Erythroblast (primary cell): ENCODE measurements around the gene TBL2.
A peak's percentile ranks its signal among the peaks of the same experiment; 100 is the strongest.

ENCODE experiments used
- DNase-seq, 2 experiments: peaks; one replicate each; lab custom pipeline; 2025; lab: John Stamatoyannopoulos, UW
- GATA1 ChIP-seq: IDR thresholded peaks from 2 replicates; pipeline ENCODE4 v1.6.1; 2011; ENCODE audit warnings: low read depth, mild to moderate bottlenecking, control low read depth, low read length, moderate library complexity
- POLR2A ChIP-seq: IDR thresholded peaks from 2 replicates; pipeline ENCODE4 v1.6.1; 2011; ENCODE audit warnings: mild to moderate bottlenecking, low read length

The TBL2 gene

DNA sequence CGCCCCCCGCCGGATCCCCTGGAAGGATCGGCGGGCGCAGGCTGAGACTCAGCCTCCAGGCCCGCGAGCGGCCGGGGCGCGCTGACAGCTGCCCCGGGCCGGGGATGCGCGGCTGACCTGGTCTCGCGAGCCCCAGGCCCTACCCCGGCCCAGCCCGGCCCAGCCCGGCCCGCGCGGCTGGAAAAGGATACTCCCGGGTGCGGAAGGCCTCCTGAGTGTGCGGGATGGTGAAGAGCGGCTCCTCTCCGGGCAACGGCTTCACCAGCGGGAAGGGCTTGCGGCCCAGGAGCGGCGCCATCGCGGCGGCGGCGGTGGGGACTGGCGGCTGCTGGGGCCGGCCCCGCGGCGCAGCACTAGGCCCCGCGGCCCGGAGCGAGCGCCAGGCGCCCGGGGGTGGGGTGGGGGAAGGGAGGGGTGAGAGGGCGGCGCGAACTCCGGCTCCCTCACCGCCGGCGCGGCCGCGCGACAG lies 56.7 kb downstream of the TBL2 start:
- TF ChIP-seq GATA1 = no peak
- no peak for TF ChIP-seq POLR2A
- peak; percentile 88 to 93 for DNase-seq

DNA sequence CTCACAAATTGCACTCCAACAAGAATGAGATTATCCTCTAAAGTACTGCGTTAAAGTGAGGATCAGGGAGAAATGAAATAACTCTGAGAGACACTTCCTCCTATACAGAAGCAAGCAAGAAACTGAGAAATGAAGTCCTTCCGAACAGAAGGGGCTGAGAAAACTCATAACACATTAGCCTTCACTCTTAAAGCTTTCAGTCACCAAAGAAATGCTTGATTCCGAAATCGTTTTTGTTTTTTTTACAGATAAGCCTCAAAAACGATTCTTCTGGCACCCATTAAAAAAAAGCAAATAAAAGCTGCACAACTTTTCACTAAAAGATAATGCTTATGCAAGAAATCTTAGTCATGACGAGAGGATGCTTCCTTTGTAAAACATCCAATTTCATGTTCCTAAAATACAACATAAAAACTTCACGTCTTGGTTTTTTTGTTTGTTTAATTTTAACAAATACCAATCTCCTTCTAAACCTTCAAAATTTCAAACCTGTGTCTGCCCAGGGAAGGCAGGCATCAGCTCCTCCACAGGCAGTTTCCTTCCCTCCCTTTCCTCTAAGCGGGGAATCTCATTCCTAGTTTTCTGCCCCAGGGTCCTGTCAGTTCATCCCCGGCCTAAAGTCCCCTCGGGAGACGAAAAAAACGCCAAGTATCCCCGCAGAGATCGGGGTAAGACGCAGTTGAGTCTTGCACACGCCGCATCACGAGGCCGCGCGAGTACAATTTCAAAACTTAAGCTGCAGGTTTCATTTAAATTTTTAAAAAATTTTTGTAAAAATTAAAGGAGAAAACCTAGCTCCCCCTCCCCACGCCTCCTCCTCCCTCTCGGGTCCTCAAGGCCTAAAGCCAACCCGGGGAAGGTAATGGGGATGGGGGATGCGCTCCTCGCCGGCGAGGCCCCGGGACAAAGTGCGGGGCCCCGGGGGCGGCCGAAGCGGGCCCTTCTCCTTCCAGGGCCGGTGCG lies 57.4 kb downstream of the TBL2 start:
- peak; percentile 57 to 67 for DNase-seq

DNA sequence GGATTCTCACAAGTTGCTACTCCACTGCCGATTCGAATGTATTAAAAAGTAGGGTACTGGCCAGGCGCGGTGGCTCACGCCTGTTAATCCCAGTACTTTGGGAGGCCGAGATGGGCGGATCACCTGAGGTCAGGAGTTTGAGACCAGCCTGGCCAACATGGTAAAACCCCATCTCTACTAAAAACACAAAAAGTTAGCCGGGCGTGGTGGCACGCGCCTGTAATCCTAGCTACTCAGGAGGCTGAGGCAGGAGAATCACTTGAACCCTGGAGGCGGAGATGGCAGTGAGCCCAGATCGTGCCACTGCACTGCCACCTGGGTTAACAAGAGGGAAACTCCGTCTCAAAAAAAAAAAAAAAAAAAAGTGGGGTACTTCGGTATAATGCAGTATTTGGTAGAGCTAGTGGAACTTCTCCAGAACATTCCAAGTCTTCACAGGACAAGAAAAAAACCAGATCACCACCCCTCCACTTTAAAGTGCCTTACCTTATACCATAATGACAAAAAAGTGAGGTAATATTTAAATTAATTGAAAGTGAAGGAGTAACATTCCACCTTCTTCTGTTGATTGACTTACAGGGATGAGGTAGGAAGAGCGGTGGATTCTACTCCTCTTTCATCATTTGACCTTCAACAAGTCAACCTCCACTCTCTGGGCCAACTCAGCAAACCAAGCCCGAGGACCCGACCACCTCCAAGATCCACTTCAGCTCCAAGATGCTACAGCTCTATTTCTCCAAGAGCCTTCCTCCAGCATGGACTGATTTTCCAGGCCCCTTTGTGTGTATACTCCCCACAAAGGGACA lies 58.3 kb downstream of the TBL2 start:
- TF ChIP-seq POLR2A (no peak), GATA1 (no peak)
- DNase-seq = peak; percentile 47 to 54

More for the DNA sequence above, 57.4 kb downstream of the TBL2 start:
- TF ChIP-seq POLR2A (no peak), GATA1 (no peak)

DNA sequence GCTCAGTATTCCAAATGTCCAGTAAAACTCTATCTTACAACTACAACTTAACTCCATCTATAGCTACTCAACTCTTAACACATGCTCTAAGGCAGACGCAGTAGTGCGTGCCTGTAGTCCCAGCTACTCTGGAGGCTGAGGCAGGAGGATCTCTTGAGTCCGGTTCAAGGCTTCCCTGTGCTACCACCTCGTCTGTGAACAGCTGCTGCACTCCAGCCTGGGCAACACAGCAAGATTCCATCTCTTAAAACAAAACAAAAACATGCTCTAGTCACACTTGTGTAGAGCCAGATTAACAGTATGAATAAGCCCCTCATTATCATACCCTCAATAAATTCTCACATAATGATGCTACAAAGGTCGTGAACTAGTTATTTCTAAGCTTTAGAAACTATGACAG lies 59.9 kb downstream of the TBL2 start:
- no peak for TF ChIP-seq GATA1
- no peak for TF ChIP-seq POLR2A
- no peak for DNase-seq
